NCI-H1417 treated with DMSO at 0.1 percent for 48 hours (cell line): ENCODE data around the gene OR7A17.

Source experiments
- DNase-seq: peaks from one replicate; lab custom pipeline; 2025; lab: John Stamatoyannopoulos, UW

The OR7A17 gene

GRCh38 chr19:14886032-14886431 is at the start of gene OR7A17:
Gene OR7A17, minus strand, starts transcription at chr19:14886132. Its CDS starts 4,777 bp downstream, at chr19:14881355.
- DNase-seq, result no peak

GRCh38 chr19:14933506-14933905 is 47.6 kb upstream of the OR7A17 start:
- DNase-seq, result no peak

- no peak for DNase-seq
Observed at GRCh38 chr19:14916848-14917247, 30.9 kb upstream of the OR7A17 start.

GRCh38 chr19:14915116-14915515 is 29.2 kb upstream of the OR7A17 start:
- no peak for DNase-seq

- DNase-seq, result no peak
Observed at GRCh38 chr19:14906711-14907110, 20.8 kb upstream of the OR7A17 start.

- DNase-seq, result no peak
Observed at GRCh38 chr19:14901675-14902260, 15.8 kb upstream of the OR7A17 start.

GRCh38 chr19:14890643-14891379 is 4.9 kb upstream of the OR7A17 start:
- DNase-seq, result no peak

GRCh38 chr19:14889994-14890642 is 4.2 kb upstream of the OR7A17 start:
- DNase-seq, result no peak

GRCh38 chr19:14871619-14872230 is 14.2 kb downstream of the OR7A17 start:
- DNase-seq, result no peak

GRCh38 chr19:14868497-14868896 is 17.4 kb downstream of the OR7A17 start:
- DNase-seq, result no peak

GRCh38 chr19:14848822-14849221 is 37.1 kb downstream of the OR7A17 start, which contains the start of gene OR7A10:
Gene OR7A10, minus strand, starts transcription at chr19:14848922. Its CDS starts 7,045 bp downstream, at chr19:14841877.
- DNase-seq, result no peak

GRCh38 chr19:14843578-14843977 is 42.4 kb downstream of the OR7A17 start:
- no peak for DNase-seq

GRCh38 chr19:14843169-14843568 is 42.8 kb downstream of the OR7A17 start:
- no peak for DNase-seq

GRCh38 chr19:14840206-14840605 is 45.7 kb downstream of the OR7A17 start:
- DNase-seq, result no peak

GRCh38 chr19:14837391-14837790 is 48.5 kb downstream of the OR7A17 start:
- DNase-seq, result no peak

GRCh38 chr19:14835011-14835410 is 50.9 kb downstream of the OR7A17 start, which contains the start of the genes OR7A5 and OR7C1:
Gene OR7A5, minus strand, starts transcription at chr19:14835185. Its CDS starts 6,944 bp downstream, at chr19:14828241.
Gene OR7C1, minus strand, starts transcription at chr19:14835185. Its CDS starts 35,049 bp downstream, at chr19:14800136.
- no peak for DNase-seq

- no peak for DNase-seq
Observed at GRCh38 chr19:14830702-14831101, 55.2 kb downstream of the OR7A17 start.
